NT2/D1 (cell line): ENCODE measurements around the gene PPM1L.

Source experiments
- SUZ12 ChIP-seq: IDR thresholded peaks from 2 replicates; pipeline ENCODE4 v1.6.1; 2011; ENCODE audit not compliant: insufficient read length, insufficient read depth; ENCODE audit errors: extremely low read depth
- YY1 ChIP-seq: IDR thresholded peaks from 2 replicates; pipeline ENCODE4 v1.6.1; 2011; ENCODE audit not compliant: insufficient read length, insufficient read depth

DNA sequence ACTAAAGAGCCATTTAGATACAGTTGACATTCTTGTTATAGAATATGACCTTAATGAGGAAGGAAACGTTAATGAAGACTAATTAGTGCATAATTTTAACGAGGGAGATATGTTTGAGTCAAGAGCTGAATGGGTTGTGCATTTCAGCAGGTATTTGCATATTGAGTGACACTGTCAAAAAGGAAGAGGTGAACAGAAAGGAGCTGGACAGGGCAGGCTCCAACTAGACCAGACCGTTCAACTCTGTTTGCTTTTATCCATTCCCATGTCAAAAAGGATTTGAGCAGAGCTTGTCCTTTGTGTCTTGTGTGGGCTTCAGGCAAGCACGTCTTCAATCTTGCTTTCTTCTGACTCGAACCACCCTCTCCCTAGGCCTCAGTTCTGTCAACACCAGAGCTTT, 308.4 kb downstream of the PPM1L start:
- TF ChIP-seq YY1 (no peak), SUZ12 (no peak)
